NCI-H748 (cell line): ENCODE measurements around the gene ROBO1.
A peak's percentile ranks its signal among the peaks of the same experiment; 100 is the strongest.
"Not testable (repeated sequence)": the region's sequence is repeated elsewhere in the genome, so short reads cannot be mapped to it uniquely, and the experiment has no call there.

ENCODE experiments used
- DNase-seq: peaks from one replicate; lab custom pipeline; 2025; ENCODE audit not compliant: unreplicated experiment; lab: John Stamatoyannopoulos, UW

ROBO1 gene

GRCh38 chr3:79555655-79556054 lies 212.1 kb downstream of the ROBO1 start:
- no peak for DNase-seq

GRCh38 chr3:79551997-79552396 lies 215.8 kb downstream of the ROBO1 start:
- DNase-seq = no peak

GRCh38 chr3:79551321-79551892 lies 216.4 kb downstream of the ROBO1 start:
- DNase-seq = no peak

- no peak for DNase-seq
These were observed 224.4 kb downstream of the ROBO1 start for GRCh38 chr3:79543218-79543982.

DNA sequence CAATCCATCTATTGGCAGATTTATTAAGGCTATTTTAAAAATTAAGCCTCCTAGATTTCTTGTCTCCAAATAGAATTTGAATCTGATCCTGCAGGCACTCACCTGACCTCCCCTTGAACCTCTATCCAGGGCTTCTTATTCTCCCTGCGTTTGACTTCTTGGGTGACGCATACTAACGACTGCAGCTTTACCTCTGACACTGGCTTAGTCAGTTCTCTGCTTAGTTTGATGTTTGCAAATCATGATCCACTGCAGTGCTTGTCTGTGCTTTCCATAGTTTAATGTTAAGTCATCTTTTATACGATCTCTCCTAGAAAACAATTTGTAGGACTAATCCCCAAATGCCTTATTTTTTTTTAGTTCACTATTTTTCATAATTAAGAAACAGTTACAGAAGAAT lies 233.1 kb downstream of the ROBO1 start:
- no peak for DNase-seq

DNA sequence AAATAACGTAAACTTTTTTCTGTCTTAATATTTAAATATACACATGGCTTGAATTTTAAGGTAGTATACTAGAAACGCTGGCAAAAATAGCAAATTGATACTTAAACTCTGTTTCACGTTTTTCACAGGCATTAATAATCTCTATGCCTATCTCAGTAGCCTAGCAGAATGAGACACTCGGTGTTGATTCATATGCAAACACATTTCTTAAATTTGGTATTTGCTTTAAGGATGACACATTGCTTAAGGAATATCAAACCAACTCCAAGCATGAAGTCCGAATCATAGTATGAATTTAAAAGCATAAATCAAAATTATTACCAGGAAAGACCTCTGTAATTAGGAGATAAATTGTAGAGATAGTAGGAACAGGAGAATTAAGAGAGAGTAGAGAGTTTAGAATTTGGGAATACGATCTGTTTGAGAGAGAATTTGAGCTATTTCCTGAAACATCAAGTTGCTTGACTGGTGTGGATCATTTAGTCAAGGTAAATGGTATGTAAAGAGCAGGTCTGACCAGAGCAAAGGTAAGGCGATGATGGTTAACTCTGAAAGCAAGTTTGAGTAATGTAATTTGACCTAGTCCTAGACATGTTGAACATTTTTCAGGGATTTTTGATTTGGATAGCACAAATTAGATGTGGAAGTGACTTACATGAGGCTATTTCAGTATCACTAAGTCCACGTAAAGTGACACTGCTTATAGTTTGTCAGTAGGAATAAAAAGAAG lies 236.1 kb downstream of the ROBO1 start:
- no peak for DNase-seq

- DNase-seq = peak; percentile 57
These were observed 246.5 kb downstream of the ROBO1 start for GRCh38 chr3:79521221-79521848.

GRCh38 chr3:79517766-79518413 lies 249.9 kb downstream of the ROBO1 start:
- DNase-seq = peak; percentile 42

GRCh38 chr3:79516795-79517194 lies 251.0 kb downstream of the ROBO1 start:
- no peak for DNase-seq

DNA sequence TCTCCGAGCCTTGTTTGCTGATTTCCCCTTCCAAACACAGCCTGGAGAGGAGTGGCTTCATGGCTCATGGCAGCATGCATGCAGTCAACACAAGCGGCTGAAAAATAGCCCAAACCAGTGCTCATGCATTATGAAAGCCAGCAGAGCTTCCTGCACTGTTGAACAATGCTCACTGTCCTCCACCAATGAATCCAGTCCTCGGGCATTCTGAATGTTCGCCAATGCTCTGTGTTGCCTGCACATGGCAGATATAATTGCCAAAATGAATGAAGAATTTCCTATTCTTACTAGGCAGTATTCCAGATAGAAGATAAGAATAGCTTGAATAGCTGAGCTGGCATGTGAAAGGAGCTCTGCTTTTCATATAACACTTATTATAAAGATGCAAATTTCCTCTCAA lies 252.7 kb downstream of the ROBO1 start:
- DNase-seq = no peak

DNA sequence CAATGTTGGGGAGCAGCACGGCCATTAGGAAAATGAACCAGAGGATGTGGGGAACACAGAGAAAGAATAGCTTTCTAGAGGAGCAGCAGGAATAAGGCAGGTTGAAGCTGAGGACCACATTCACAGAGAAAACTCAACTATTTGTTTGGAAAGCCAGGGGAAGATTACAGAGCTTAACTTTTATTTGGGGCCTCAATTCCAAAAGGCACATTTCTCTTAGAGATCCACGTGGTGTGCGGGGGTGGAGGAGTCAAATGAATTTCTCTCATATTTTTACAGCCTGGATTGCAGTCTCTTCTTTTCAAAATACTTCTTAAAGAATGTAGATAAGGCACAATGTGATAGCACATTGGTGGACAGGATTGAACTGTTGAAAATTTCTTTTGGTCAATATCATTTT lies 253.7 kb downstream of the ROBO1 start:
- no peak for DNase-seq

GRCh38 chr3:79506751-79507150 lies 261.0 kb downstream of the ROBO1 start:
- DNase-seq = no peak

GRCh38 chr3:79502216-79502681 lies 265.5 kb downstream of the ROBO1 start:
- not testable (repeated sequence) for DNase-seq

- peak; percentile 3 for DNase-seq
These were observed 270.2 kb downstream of the ROBO1 start for GRCh38 chr3:79497447-79498111.

GRCh38 chr3:79491029-79491641 lies 276.7 kb downstream of the ROBO1 start:
- DNase-seq = no peak

GRCh38 chr3:79490165-79491028 lies 277.4 kb downstream of the ROBO1 start:
- no peak for DNase-seq

- no peak for DNase-seq
These were observed 279.4 kb downstream of the ROBO1 start for GRCh38 chr3:79488407-79488806.

DNA sequence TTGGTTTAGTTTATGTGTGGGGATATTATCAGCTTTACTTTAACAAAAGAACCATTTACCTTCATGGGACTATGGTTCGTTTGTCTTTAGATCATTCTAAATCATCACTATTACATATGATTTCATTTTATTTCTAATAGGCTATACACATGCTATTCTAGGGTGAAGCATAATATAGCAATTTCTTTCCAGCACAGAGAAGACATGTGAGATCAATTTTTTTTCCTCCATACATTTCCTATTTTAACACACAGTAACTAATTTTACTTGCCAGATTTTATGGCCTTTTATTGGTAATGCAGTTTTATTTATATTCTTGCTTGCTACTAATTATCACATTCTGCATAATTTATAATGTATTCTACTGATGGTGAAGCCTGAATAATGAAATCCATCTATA lies 287.1 kb downstream of the ROBO1 start:
- DNase-seq = no peak

GRCh38 chr3:79478620-79479019 lies 289.2 kb downstream of the ROBO1 start:
- no peak for DNase-seq
